ENCODE measurements around the gene CEP112.

GRCh38 chr17:65990593-65990992, 201.3 kb downstream of the CEP112 start:
- TF ChIP-seq CTCF (IDR thresholded peaks at IDR 0.05; ENCODE audit: low read depth, low read length, missing input control) (no peak), TAF1 (conservative IDR thresholded peaks at IDR 0.05) (no peak), ATF3 (IDR thresholded peaks at IDR 0.05) (no peak), RXRA (IDR thresholded peaks at IDR 0.05) (no peak), MAX (IDR thresholded peaks at IDR 0.05) (no peak), FOXA1 (IDR thresholded peaks at IDR 0.05) (no peak), YY1 (IDR thresholded peaks at IDR 0.05) (no peak), EGR1 (IDR thresholded peaks at IDR 0.05; ENCODE audit: low read depth in 2 of 2) (no peak), ZBTB33 (IDR thresholded peaks at IDR 0.05) (no peak), RAD21 (IDR thresholded peaks at IDR 0.05) (no peak), JUND (IDR thresholded peaks at IDR 0.05) (no peak), SP1 (IDR thresholded peaks at IDR 0.05) (no peak), REST (IDR thresholded peaks at IDR 0.05) (no peak), HNF4A (conservative IDR thresholded peaks at IDR 0.05) (no peak)

Measured in liver (tissue), 3 donors.